ENCODE data around the gene ANAPC7. TPM values are rescaled to one million over a fixed set of nuclear protein-coding genes. Genes with fewer than 3 reads are reported as not detected.
"Not testable (repeated sequence)": the region's sequence is repeated elsewhere in the genome, so short reads cannot be mapped to it uniquely, and the experiment has no call there.

ANAPC7 gene
- total and polyA plus RNA-seq, 3 experiments from 2014 or later: 26.9 to 67.1 (median 66.7) TPM

GRCh38 chr12:110345176-110345661 is 58.3 kb downstream of the ANAPC7 start:
- H3K27ac Mint-ChIP-seq: no peak overlapping the region
- Histone ChIP-seq H3K9me3 (ENCODE audit: low read length) (no peaks in the 10 kb centered on the region), H3K27me3 (ENCODE audit: insufficient read depth, low read length, poor library complexity, severe bottlenecking) (no peaks in the 10 kb centered on the region), H3K36me3 (ENCODE audit: insufficient read depth, low read length) (peaks cover 62% of the 10 kb centered on the region), H3K27ac (ENCODE audit: low read depth, low read length) (no peak overlapping the region), H3K4me3 (ENCODE audit: low read length) (no peak overlapping the region), H3K4me1 (ENCODE audit: insufficient read depth, low read length) (peaks cover 13% of the 10 kb centered on the region)
- H3K9me3 Mint-ChIP-seq: no peaks in the 10 kb centered on the region
- CTCF ChIA-PET: interaction anchor here (0.8 kb wide), 1 partner anchor 13 kb away, joined by 4 read pairs; no protein-coding TSS in a partner anchor
- POLR2A ChIA-PET: interaction anchor here (0.6 kb wide), 1 partner anchor 101 kb away, joined by 3 read pairs; no protein-coding TSS in a partner anchor
- no peak for DNase-seq
- no peak overlapping the region for H3K4me3 Mint-ChIP-seq
- H3K36me3 Mint-ChIP-seq: peaks cover 34 to 89% (median 38%) of the 10 kb centered on the region in 3 donors
- peaks cover 10 to 12% (median 12%) of the 10 kb centered on the region in 3 donors for H3K4me1 Mint-ChIP-seq
- no peaks in the 10 kb centered on the region for H3K27me3 Mint-ChIP-seq

DNA sequence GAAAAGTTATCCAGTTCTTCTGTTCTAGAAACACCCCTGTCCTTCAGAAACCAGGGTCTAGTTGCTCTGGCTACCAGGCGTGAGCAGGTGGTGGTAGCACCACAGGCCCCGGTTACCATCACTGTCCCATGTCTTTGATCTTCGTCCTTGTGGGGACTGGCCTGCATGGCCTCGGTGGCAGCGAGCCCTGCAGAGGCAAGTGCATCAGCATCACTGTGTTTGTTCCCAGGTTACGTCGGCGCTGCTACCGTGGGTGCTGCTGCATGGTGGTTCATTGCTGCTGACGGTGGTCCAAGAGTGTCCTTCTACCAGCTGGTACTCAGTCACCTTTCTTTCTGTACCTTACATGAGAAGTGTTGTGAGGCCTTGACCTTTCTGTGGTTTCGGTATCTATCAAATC is 58.9 kb downstream of the ANAPC7 start:
- Histone ChIP-seq H3K9me3 (ENCODE audit: low read length) (no peaks in the 10 kb centered on the region), H3K4me1 (ENCODE audit: insufficient read depth, low read length) (peaks cover 9% of the 10 kb centered on the region), H3K27ac (ENCODE audit: low read depth, low read length) (no peak overlapping the region), H3K4me3 (ENCODE audit: low read length) (no peak overlapping the region), H3K27me3 (ENCODE audit: insufficient read depth, low read length, poor library complexity, severe bottlenecking) (no peaks in the 10 kb centered on the region), H3K36me3 (ENCODE audit: insufficient read depth, low read length) (peaks cover 64% of the 10 kb centered on the region)
- H3K9me3 Mint-ChIP-seq: no peaks in the 10 kb centered on the region
- peak overlapping the region in 1 of 8 donors; percentile 63 for H3K27ac Mint-ChIP-seq
- H3K4me1 Mint-ChIP-seq: peaks cover 5 to 7% (median 6%) of the 10 kb centered on the region in 3 donors
- no peaks in the 10 kb centered on the region for H3K27me3 Mint-ChIP-seq
- POLR2A ChIA-PET: no interaction called here
- H3K4me3 Mint-ChIP-seq: no peak overlapping the region
- H3K36me3 Mint-ChIP-seq: peaks cover 34 to 92% (median 42%) of the 10 kb centered on the region in 3 donors
- no peak for DNase-seq
- CTCF ChIA-PET: no interaction called here

DNA sequence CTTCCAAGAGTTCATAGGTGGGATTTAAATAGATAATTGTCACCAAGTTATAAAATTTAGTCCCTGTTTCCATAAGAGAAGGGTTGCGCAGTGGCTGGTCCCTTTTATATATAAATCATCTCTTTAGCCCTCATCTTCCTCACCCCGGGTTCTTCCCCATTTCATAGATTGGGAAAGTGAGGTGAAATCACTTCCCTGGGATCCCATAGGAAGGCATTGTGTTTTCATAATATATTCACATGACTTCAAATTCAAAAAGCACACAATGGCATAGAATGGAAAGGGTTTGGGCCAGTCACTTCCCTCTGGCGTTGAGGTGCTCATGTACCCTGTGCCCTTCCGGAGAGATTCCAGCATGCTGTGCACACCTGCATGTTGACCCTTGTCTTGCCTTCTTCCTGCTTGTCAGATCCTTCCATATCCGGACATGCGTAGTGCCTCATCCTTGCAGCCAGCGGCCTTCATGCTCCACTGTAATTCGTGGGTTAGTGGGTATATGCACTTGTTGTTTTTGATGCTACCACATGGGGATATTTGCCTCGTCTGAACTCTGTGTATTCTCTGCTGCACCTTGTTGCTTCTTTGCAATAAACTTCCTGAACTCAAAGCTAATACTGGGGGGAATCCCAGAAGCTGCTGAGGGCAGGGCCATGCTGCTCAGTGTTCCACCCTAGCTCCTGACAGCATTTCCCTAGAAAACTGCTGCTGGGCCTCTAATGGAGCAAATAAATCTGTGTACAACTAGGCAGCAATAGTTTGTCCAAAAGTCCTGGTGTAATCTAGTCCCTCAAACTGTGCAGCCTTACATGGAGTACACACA is 59.6 kb downstream of the ANAPC7 start:
- Mint-ChIP-seq H3K4me1 (no peaks in the 10 kb centered on the region), H3K27ac (no peak overlapping the region), H3K27me3 (no peaks in the 10 kb centered on the region), H3K9me3 (no peaks in the 10 kb centered on the region), H3K36me3 (peaks cover 35 to 94% (median 41%) of the 10 kb centered on the region in 3 donors), H3K4me3 (no peak overlapping the region)
- CTCF ChIA-PET: no interaction called here
- POLR2A ChIA-PET: no interaction called here
- Histone ChIP-seq H3K4me3 (ENCODE audit: low read length) (no peak overlapping the region), H3K27me3 (ENCODE audit: insufficient read depth, low read length, poor library complexity, severe bottlenecking) (no peaks in the 10 kb centered on the region), H3K36me3 (ENCODE audit: insufficient read depth, low read length) (peaks cover 71% of the 10 kb centered on the region), H3K4me1 (ENCODE audit: insufficient read depth, low read length) (peaks cover 2% of the 10 kb centered on the region), H3K27ac (ENCODE audit: low read depth, low read length) (no peak overlapping the region), H3K9me3 (ENCODE audit: low read length) (no peaks in the 10 kb centered on the region)
- DNase-seq: no peak

DNA sequence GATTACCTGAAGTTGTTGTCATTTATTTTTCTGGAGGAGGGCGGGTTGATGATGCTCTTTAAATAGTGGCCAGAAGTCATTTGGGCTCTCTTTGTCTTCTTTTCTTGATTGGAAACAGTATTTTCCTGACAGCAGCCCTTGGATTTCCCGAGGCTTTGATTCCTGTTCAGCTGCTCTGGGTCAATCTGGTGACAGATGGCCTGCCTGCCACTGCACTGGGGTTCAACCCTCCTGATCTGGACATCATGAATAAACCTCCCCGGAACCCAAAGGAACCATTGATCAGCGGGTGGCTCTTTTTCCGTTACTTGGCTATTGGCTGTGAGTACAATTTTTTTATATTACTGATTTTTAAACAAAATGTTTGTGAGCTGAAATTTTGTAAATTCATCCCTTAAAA is 60.4 kb downstream of the ANAPC7 start:
- H3K27me3 ChIP-seq (ENCODE audit: insufficient read depth, low read length, poor library complexity, severe bottlenecking): no peaks in the 10 kb centered on the region
- no peaks in the 10 kb centered on the region for H3K4me1 ChIP-seq (ENCODE audit: insufficient read depth, low read length)
- H3K27ac Mint-ChIP-seq: peak overlapping the region in 2 of 8 donors; percentile 17 to 36
- H3K9me3 Mint-ChIP-seq: no peaks in the 10 kb centered on the region
- no peaks in the 10 kb centered on the region for H3K27me3 Mint-ChIP-seq
- DNase-seq: no peak
- no peaks in the 10 kb centered on the region for H3K4me1 Mint-ChIP-seq
- ChIA-PET CTCF (no interaction called here), POLR2A (no interaction called here)
- H3K4me3 Mint-ChIP-seq: no peak overlapping the region
- no peaks in the 10 kb centered on the region for H3K9me3 ChIP-seq (ENCODE audit: low read length)
- H3K27ac ChIP-seq (ENCODE audit: low read depth, low read length): no peak overlapping the region
- H3K36me3 ChIP-seq (ENCODE audit: insufficient read depth, low read length): peaks cover 79% of the 10 kb centered on the region
- H3K36me3 Mint-ChIP-seq: peaks cover 40 to 96% (median 49%) of the 10 kb centered on the region in 3 donors
- no peak overlapping the region for H3K4me3 ChIP-seq (ENCODE audit: low read length)

- H3K27ac Mint-ChIP-seq: peak overlapping the region in 2 of 8 donors; percentile 54 to 57
- ChIA-PET CTCF (no interaction called here), POLR2A (no interaction called here)
- Histone ChIP-seq H3K4me3 (ENCODE audit: low read length) (no peak overlapping the region), H3K27ac (ENCODE audit: low read depth, low read length) (no peak overlapping the region), H3K4me1 (ENCODE audit: insufficient read depth, low read length) (no peaks in the 10 kb centered on the region), H3K9me3 (ENCODE audit: low read length) (no peaks in the 10 kb centered on the region), H3K27me3 (ENCODE audit: insufficient read depth, low read length, poor library complexity, severe bottlenecking) (no peaks in the 10 kb centered on the region), H3K36me3 (ENCODE audit: insufficient read depth, low read length) (peaks cover 82% of the 10 kb centered on the region)
- peaks cover 41 to 98% (median 47%) of the 10 kb centered on the region in 3 donors for H3K36me3 Mint-ChIP-seq
- H3K4me1 Mint-ChIP-seq: peaks cover 0 to 2% (median 0%) of the 10 kb centered on the region in 3 donors
- DNase-seq: no peak
- no peaks in the 10 kb centered on the region for H3K27me3 Mint-ChIP-seq
- H3K4me3 Mint-ChIP-seq: no peak overlapping the region
- no peaks in the 10 kb centered on the region for H3K9me3 Mint-ChIP-seq
Observed at GRCh38 chr12:110342157-110342556, 61.4 kb downstream of the ANAPC7 start.

DNA sequence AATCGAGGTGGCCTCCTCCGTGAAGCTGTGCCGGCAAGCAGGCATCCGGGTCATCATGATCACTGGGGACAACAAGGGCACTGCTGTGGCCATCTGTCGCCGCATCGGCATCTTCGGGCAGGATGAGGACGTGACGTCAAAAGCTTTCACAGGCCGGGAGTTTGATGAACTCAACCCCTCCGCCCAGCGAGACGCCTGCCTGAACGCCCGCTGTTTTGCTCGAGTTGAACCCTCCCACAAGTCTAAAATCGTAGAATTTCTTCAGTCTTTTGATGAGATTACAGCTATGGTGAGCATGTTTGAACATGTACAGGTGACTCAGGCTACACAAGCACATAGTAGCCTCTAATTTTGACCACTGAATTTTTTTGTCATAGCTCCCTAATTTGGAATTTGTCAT is 62.8 kb downstream of the ANAPC7 start:
- Mint-ChIP-seq H3K4me3 (no peak overlapping the region), H3K4me1 (peaks cover 0 to 2% (median 0%) of the 10 kb centered on the region in 3 donors), H3K36me3 (peaks cover 31 to 98% (median 45%) of the 10 kb centered on the region in 3 donors), H3K27ac (no peak overlapping the region), H3K9me3 (no peaks in the 10 kb centered on the region), H3K27me3 (no peaks in the 10 kb centered on the region)
- Histone ChIP-seq H3K4me1 (ENCODE audit: insufficient read depth, low read length) (no peaks in the 10 kb centered on the region), H3K4me3 (ENCODE audit: low read length) (no peak overlapping the region), H3K27me3 (ENCODE audit: insufficient read depth, low read length, poor library complexity, severe bottlenecking) (no peaks in the 10 kb centered on the region), H3K27ac (ENCODE audit: low read depth, low read length) (no peak overlapping the region), H3K9me3 (ENCODE audit: low read length) (no peaks in the 10 kb centered on the region), H3K36me3 (ENCODE audit: insufficient read depth, low read length) (peaks cover 90% of the 10 kb centered on the region)
- CTCF ChIA-PET: no interaction called here
- POLR2A ChIA-PET: no interaction called here
- no peak for DNase-seq

- H3K27ac ChIP-seq (ENCODE audit: low read depth, low read length); H3K4me3 ChIP-seq (ENCODE audit: low read length); H3K4me1 Mint-ChIP-seq; DNase-seq; H3K4me1 ChIP-seq (ENCODE audit: insufficient read depth, low read length); H3K27me3 ChIP-seq (ENCODE audit: insufficient read depth, low read length, poor library complexity, severe bottlenecking); POLR2A ChIA-PET; CTCF ChIA-PET; H3K9me3 Mint-ChIP-seq; H3K27me3 Mint-ChIP-seq; H3K27ac Mint-ChIP-seq; H3K9me3 ChIP-seq (ENCODE audit: low read length); H3K4me3 Mint-ChIP-seq: not testable (repeated sequence)
- H3K36me3 Mint-ChIP-seq: peaks cover 31 to 98% (median 48%) of the 10 kb centered on the region in 3 donors
- H3K36me3 ChIP-seq (ENCODE audit: insufficient read depth, low read length): peaks cover 90% of the 10 kb centered on the region
Observed at GRCh38 chr12:110340261-110340660, 63.2 kb downstream of the ANAPC7 start.

GRCh38 chr12:110339184-110339952 is 64.1 kb downstream of the ANAPC7 start:
- no peaks in the 10 kb centered on the region for H3K27me3 ChIP-seq (ENCODE audit: insufficient read depth, low read length, poor library complexity, severe bottlenecking)
- ChIA-PET CTCF (interaction anchor here (0.8 kb wide), 1 partner anchor 214 kb away, joined by 3 read pairs; no protein-coding TSS in a partner anchor), POLR2A (no interaction called here)
- no peak overlapping the region for H3K4me3 Mint-ChIP-seq
- no peak for DNase-seq
- H3K4me1 ChIP-seq (ENCODE audit: insufficient read depth, low read length): no peaks in the 10 kb centered on the region
- H3K4me1 Mint-ChIP-seq: peaks cover 0 to 2% (median 0%) of the 10 kb centered on the region in 3 donors
- H3K27me3 Mint-ChIP-seq: no peaks in the 10 kb centered on the region
- no peak overlapping the region for H3K4me3 ChIP-seq (ENCODE audit: low read length)
- H3K9me3 Mint-ChIP-seq: no peaks in the 10 kb centered on the region
- no peak overlapping the region for H3K27ac Mint-ChIP-seq
- H3K36me3 ChIP-seq (ENCODE audit: insufficient read depth, low read length): peaks cover 86% of the 10 kb centered on the region
- H3K36me3 Mint-ChIP-seq: peaks cover 23 to 98% (median 41%) of the 10 kb centered on the region in 3 donors
- H3K9me3 ChIP-seq (ENCODE audit: low read length): no peaks in the 10 kb centered on the region
- H3K27ac ChIP-seq (ENCODE audit: low read depth, low read length): no peak overlapping the region

Data from CD8-positive, alpha-beta memory T cell (primary cell).